GM23338 (cell line): ENCODE measurements around the gene ERC2. TPM values are rescaled to one million over a fixed set of nuclear protein-coding genes. Genes with fewer than 3 reads are reported as not detected.

Experiments
- ATAC-seq: fragments of 200-7000 bp; cut with Tn5 transposase; 3 replicates; pipeline ENCODE4 v1.9.1; 2020
- DNase-seq: peaks from one replicate; pipeline ENCODE4 v3.0.0-alpha.2; 2015; ENCODE audit warnings: low spot score
- H2AFZ ChIP-seq: fragments of 200-600 bp; sonication (generic); 2 replicates; pipeline ENCODE4 v1.8.0; 2016; ENCODE audit warnings: antibody characterized with exemption, mild to moderate bottlenecking, moderate library complexity
- H3F3A ChIP-seq: fragments of 200-600 bp; sonication (generic); replicated peaks from 2 replicates; pipeline ENCODE4 v1.8.0; 2017; ENCODE audit warnings: antibody characterized with exemption, mixed run types, low read depth
- H3K27ac ChIP-seq: fragments of 200-600 bp; sonication (generic); 2 replicates; pipeline ENCODE4 v1.6.1; 2016; ENCODE audit warnings: low read depth
- H3K27me3 ChIP-seq: fragments of 200-600 bp; sonication (generic); 2 replicates; pipeline ENCODE4 v1.8.0; 2016; ENCODE audit warnings: mild to moderate bottlenecking, mixed run types, moderate library complexity; ENCODE audit not compliant: insufficient read depth
- H3K36me3 ChIP-seq: fragments of 200-600 bp; sonication (generic); 2 replicates; pipeline ENCODE4 v1.8.0; 2016; ENCODE audit warnings: mild to moderate bottlenecking; ENCODE audit not compliant: insufficient read depth
- H3K4me1 ChIP-seq: fragments of 200-600 bp; sonication (generic); 2 replicates; pipeline ENCODE4 v1.8.0; 2016; ENCODE audit warnings: mild to moderate bottlenecking, moderate library complexity; ENCODE audit not compliant: insufficient read depth
- H3K4me2 ChIP-seq: fragments of 200-600 bp; sonication (generic); 2 replicates; pipeline ENCODE4 v1.7.1; 2017; ENCODE audit warnings: mixed run types
- H3K4me3 ChIP-seq: fragments of 200-600 bp; sonication (generic); 2 replicates; pipeline ENCODE4 v1.6.1; 2016; ENCODE audit warnings: mixed run types
- H3K79me2 ChIP-seq: fragments of 200-600 bp; sonication (generic); replicated peaks from 2 replicates; pipeline ENCODE4 v1.8.0; 2017; ENCODE audit warnings: mild to moderate bottlenecking; ENCODE audit not compliant: insufficient read depth
- H3K9me2 ChIP-seq: fragments of 200-600 bp; sonication (generic); 2 replicates; pipeline ENCODE4 v1.8.0; 2017; ENCODE audit not compliant: insufficient read depth
- H4K20me1 ChIP-seq: fragments of 200-600 bp; sonication (generic); replicated peaks from 2 replicates; pipeline ENCODE4 v1.8.0; 2017; ENCODE audit warnings: mild to moderate bottlenecking; ENCODE audit not compliant: insufficient read depth
- H3K27ac Mint-ChIP-seq: 2 replicates; pipeline ENCODE4 v1.8.0; 2020; ENCODE audit warnings: inconsistent platforms, mild to moderate bottlenecking, moderate library complexity, mixed read lengths
- H3K27me3 Mint-ChIP-seq: 3 replicates; pipeline ENCODE4 v1.8.0; 2022; ENCODE audit warnings: low read depth, mild to moderate bottlenecking, moderate library complexity, mixed read lengths, inconsistent platforms; ENCODE audit not compliant: insufficient read depth, poor library complexity
- H3K36me3 Mint-ChIP-seq: 3 replicates; pipeline ENCODE4 v1.8.0; 2021; ENCODE audit warnings: low read depth, mild to moderate bottlenecking, inconsistent platforms, moderate library complexity, mixed read lengths
- H3K4me1 Mint-ChIP-seq: 3 replicates; pipeline ENCODE4 v1.8.0; 2020; ENCODE audit warnings: mild to moderate bottlenecking, inconsistent platforms, mixed read lengths
- H3K4me3 Mint-ChIP-seq: 3 replicates; pipeline ENCODE4 v1.8.0; 2021; ENCODE audit warnings: moderate library complexity, mild to moderate bottlenecking, inconsistent platforms, mixed read lengths
- H3K9me3 Mint-ChIP-seq: 3 replicates; pipeline ENCODE4 v1.8.0; 2020; ENCODE audit warnings: moderate library complexity, mild to moderate bottlenecking, inconsistent platforms, mixed read lengths
- CREB1 ChIP-seq: fragments of 250-450 bp; sonication (Bioruptor Pico); IDR thresholded peaks from 2 replicates; pipeline ENCODE4 v1.5.0; 2020; ENCODE audit warnings: low read depth, mild to moderate bottlenecking, moderate library complexity
- EZH2 ChIP-seq: fragments of 200-600 bp; sonication (generic); IDR thresholded peaks from one replicate; pipeline ENCODE4 v1.8.0; 2017; ENCODE audit warnings: antibody characterized with exemption, mild to moderate bottlenecking, low read depth; ENCODE audit not compliant: unreplicated experiment
- EZH2phosphoT487 ChIP-seq: fragments of 200-600 bp; sonication (generic); IDR thresholded peaks from one replicate; pipeline ENCODE4 v1.8.1; 2018; ENCODE audit warnings: antibody characterized with exemption; ENCODE audit not compliant: unreplicated experiment
- JUNB ChIP-seq: IDR thresholded peaks from one replicate; pipeline ENCODE4 v1.6.1; 2016; ENCODE audit warnings: antibody characterized with exemption; ENCODE audit not compliant: unreplicated experiment
- NANOG ChIP-seq: IDR thresholded peaks from 2 replicates; pipeline ENCODE4 v1.6.1; 2016; ENCODE audit warnings: antibody characterized with exemption, borderline replicate concordance
- POLR2AphosphoS5 ChIP-seq: IDR thresholded peaks from 2 replicates; pipeline ENCODE4 v1.6.1; 2016; ENCODE audit warnings: antibody characterized with exemption, low read depth
- STAT1 ChIP-seq: IDR thresholded peaks from one replicate; pipeline ENCODE4 v1.6.1; 2016; ENCODE audit warnings: antibody characterized with exemption; ENCODE audit not compliant: unreplicated experiment
- ZNF114 ChIP-seq: fragments of 250-450 bp; sonication (Bioruptor Pico); IDR thresholded peaks from 2 replicates; pipeline ENCODE4 v1.5.0; 2020; ENCODE audit warnings: mild to moderate bottlenecking, moderate library complexity
- ZNF331 ChIP-seq: fragments of 250-450 bp; sonication (Bioruptor Pico); IDR thresholded peaks from 2 replicates; pipeline ENCODE4 v1.5.0; 2020; ENCODE audit warnings: low read depth, mild to moderate bottlenecking, moderate library complexity
- polyA plus RNA-seq: library from polyadenylated mRNA; unstranded; fragments of >200 nt; fragmentation: Nextera tagmentation; extraction: Ambion mirVana; gene quantifications from 2 replicates; pipeline ENCODE4 v1.2.1, GENCODE V29; 2016
- total RNA-seq: library from RNA; depleted of rRNA; stranded (reverse); fragments of >200 nt; shearing (Covaris generic); gene quantifications from 2 replicates; pipeline ENCODE4 v1.2.3, GENCODE V29; 2014
- TF ChIP-seq, protein P1 (sequence below): IDR thresholded peaks from one replicate; pipeline ENCODE4 v1.6.1; 2018; ENCODE audit warnings: antibody characterized with exemption; ENCODE audit not compliant: unreplicated experiment
- TF ChIP-seq, protein P2 (sequence below), 2 experiments: fragments of 200-600 bp in 1 of 2; sonication (generic) in 1 of 2; conservative IDR thresholded peaks; 2 replicates each; pipeline versions ENCODE4 v1.5.1 to v1.6.1; 2016 to 2017; ENCODE audit warnings: antibody characterized with exemption in 2 of 2, low read depth in 2 of 2, mild to moderate bottlenecking in 2 of 2, moderate library complexity in 1 of 2
- TF ChIP-seq, protein P3 (sequence below): IDR thresholded peaks from 2 replicates; pipeline ENCODE4 v1.6.1; 2016; ENCODE audit warnings: antibody characterized with exemption
- TF ChIP-seq, protein P4 (sequence below): fragments of 250-450 bp; sonication (Bioruptor Pico); IDR thresholded peaks from 2 replicates; pipeline ENCODE4 v1.5.0; 2020; ENCODE audit warnings: mild to moderate bottlenecking, moderate library complexity

Gene ERC2
- total and polyA plus RNA-seq, 2 experiments from 2014 or later = 11.8 to 13.7 TPM

DNA sequence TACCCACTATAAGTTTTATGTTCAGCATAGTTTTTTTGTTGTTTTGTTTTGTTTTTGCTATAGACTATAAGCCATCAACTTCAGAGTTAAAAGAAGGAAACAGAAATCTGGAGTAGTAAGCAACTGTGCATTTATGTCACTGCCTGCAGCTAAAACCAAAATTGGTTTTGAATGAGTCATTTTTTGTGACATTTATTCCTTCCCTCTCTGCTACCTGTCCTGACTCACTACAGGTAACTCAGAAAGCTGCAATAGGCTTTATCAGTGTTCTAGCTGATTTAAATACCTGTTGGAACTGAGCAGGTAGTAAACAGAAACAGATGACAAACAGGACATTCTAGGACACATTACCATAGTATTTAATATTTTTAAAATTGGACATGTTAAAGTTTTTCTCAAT, 587.9 kb downstream of the ERC2 start:
- no peaks in the 10 kb centered on the region for H3K27me3 ChIP-seq
- H3K36me3 ChIP-seq = no peaks in the 10 kb centered on the region
- Mint-ChIP-seq H3K27me3 (peaks cover 4% of the 10 kb centered on the region), H3K27ac (no peak overlapping the region), H3K4me1 (peaks cover 44% of the 10 kb centered on the region), H3K4me3 (no peak overlapping the region), H3K36me3 (no peaks in the 10 kb centered on the region), H3K9me3 (no peaks in the 10 kb centered on the region)
- TF ChIP-seq EZH2 (no peak), JUNB (no peak), ZNF331 (no peak), ZNF114 (CRISPR knock-in tag) (no peak), CREB1 (CRISPR knock-in tag) (no peak), EZH2phosphoT487 (no peak), NANOG (no peak), POLR2AphosphoS5 (no peak), STAT1 (no peak)
- TF ChIP-seq, protein P1, sequence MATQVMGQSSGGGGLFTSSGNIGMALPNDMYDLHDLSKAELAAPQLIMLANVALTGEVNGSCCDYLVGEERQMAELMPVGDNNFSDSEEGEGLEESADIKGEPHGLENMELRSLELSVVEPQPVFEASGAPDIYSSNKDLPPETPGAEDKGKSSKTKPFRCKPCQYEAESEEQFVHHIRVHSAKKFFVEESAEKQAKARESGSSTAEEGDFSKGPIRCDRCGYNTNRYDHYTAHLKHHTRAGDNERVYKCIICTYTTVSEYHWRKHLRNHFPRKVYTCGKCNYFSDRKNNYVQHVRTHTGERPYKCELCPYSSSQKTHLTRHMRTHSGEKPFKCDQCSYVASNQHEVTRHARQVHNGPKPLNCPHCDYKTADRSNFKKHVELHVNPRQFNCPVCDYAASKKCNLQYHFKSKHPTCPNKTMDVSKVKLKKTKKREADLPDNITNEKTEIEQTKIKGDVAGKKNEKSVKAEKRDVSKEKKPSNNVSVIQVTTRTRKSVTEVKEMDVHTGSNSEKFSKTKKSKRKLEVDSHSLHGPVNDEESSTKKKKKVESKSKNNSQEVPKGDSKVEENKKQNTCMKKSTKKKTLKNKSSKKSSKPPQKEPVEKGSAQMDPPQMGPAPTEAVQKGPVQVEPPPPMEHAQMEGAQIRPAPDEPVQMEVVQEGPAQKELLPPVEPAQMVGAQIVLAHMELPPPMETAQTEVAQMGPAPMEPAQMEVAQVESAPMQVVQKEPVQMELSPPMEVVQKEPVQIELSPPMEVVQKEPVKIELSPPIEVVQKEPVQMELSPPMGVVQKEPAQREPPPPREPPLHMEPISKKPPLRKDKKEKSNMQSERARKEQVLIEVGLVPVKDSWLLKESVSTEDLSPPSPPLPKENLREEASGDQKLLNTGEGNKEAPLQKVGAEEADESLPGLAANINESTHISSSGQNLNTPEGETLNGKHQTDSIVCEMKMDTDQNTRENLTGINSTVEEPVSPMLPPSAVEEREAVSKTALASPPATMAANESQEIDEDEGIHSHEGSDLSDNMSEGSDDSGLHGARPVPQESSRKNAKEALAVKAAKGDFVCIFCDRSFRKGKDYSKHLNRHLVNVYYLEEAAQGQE = no peak
- TF ChIP-seq, protein P2, sequence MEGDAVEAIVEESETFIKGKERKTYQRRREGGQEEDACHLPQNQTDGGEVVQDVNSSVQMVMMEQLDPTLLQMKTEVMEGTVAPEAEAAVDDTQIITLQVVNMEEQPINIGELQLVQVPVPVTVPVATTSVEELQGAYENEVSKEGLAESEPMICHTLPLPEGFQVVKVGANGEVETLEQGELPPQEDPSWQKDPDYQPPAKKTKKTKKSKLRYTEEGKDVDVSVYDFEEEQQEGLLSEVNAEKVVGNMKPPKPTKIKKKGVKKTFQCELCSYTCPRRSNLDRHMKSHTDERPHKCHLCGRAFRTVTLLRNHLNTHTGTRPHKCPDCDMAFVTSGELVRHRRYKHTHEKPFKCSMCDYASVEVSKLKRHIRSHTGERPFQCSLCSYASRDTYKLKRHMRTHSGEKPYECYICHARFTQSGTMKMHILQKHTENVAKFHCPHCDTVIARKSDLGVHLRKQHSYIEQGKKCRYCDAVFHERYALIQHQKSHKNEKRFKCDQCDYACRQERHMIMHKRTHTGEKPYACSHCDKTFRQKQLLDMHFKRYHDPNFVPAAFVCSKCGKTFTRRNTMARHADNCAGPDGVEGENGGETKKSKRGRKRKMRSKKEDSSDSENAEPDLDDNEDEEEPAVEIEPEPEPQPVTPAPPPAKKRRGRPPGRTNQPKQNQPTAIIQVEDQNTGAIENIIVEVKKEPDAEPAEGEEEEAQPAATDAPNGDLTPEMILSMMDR (conservative IDR thresholded peaks at IDR 0.05; ENCODE audit: low read depth in 2 of 2) = no peak
- TF ChIP-seq, protein P3, sequence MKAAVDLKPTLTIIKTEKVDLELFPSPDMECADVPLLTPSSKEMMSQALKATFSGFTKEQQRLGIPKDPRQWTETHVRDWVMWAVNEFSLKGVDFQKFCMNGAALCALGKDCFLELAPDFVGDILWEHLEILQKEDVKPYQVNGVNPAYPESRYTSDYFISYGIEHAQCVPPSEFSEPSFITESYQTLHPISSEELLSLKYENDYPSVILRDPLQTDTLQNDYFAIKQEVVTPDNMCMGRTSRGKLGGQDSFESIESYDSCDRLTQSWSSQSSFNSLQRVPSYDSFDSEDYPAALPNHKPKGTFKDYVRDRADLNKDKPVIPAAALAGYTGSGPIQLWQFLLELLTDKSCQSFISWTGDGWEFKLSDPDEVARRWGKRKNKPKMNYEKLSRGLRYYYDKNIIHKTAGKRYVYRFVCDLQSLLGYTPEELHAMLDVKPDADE = no peak
- TF ChIP-seq, protein P4, sequence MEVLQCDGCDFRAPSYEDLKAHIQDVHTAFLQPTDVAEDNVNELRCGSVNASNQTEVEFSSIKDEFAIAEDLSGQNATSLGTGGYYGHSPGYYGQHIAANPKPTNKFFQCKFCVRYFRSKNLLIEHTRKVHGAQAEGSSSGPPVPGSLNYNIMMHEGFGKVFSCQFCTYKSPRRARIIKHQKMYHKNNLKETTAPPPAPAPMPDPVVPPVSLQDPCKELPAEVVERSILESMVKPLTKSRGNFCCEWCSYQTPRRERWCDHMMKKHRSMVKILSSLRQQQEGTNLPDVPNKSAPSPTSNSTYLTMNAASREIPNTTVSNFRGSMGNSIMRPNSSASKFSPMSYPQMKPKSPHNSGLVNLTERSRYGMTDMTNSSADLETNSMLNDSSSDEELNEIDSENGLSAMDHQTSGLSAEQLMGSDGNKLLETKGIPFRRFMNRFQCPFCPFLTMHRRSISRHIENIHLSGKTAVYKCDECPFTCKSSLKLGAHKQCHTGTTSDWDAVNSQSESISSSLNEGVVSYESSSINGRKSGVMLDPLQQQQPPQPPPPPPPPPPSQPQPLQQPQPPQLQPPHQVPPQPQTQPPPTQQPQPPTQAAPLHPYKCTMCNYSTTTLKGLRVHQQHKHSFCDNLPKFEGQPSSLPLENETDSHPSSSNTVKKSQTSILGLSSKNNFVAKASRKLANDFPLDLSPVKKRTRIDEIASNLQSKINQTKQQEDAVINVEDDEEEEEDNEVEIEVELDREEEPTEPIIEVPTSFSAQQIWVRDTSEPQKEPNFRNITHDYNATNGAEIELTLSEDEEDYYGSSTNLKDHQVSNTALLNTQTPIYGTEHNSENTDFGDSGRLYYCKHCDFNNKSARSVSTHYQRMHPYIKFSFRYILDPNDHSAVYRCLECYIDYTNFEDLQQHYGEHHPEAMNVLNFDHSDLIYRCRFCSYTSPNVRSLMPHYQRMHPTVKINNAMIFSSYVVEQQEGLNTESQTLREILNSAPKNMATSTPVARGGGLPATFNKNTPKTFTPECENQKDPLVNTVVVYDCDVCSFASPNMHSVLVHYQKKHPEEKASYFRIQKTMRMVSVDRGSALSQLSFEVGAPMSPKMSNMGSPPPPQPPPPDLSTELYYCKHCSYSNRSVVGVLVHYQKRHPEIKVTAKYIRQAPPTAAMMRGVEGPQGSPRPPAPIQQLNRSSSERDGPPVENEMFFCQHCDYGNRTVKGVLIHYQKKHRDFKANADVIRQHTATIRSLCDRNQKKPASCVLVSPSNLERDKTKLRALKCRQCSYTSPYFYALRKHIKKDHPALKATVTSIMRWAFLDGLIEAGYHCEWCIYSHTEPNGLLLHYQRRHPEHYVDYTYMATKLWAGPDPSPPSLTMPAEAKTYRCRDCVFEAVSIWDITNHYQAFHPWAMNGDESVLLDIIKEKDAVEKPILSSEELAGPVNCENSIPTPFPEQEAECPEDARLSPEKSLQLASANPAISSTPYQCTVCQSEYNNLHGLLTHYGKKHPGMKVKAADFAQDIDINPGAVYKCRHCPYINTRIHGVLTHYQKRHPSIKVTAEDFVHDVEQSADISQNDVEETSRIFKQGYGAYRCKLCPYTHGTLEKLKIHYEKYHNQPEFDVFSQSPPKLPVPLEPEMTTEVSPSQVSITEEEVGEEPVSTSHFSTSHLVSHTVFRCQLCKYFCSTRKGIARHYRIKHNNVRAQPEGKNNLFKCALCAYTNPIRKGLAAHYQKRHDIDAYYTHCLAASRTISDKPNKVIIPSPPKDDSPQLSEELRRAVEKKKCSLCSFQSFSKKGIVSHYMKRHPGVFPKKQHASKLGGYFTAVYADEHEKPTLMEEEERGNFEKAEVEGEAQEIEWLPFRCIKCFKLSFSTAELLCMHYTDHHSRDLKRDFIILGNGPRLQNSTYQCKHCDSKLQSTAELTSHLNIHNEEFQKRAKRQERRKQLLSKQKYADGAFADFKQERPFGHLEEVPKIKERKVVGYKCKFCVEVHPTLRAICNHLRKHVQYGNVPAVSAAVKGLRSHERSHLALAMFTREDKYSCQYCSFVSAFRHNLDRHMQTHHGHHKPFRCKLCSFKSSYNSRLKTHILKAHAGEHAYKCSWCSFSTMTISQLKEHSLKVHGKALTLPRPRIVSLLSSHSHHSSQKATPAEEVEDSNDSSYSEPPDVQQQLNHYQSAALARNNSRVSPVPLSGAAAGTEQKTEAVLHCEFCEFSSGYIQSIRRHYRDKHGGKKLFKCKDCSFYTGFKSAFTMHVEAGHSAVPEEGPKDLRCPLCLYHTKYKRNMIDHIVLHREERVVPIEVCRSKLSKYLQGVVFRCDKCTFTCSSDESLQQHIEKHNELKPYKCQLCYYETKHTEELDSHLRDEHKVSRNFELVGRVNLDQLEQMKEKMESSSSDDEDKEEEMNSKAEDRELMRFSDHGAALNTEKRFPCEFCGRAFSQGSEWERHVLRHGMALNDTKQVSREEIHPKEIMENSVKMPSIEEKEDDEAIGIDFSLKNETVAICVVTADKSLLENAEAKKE (CRISPR knock-in tag) = no peak
- no peaks in the 10 kb centered on the region for H4K20me1 ChIP-seq
- no peak overlapping the region for H2AFZ ChIP-seq
- no peak overlapping the region for H3K4me2 ChIP-seq
- no peak overlapping the region for H3K4me3 ChIP-seq
- no peak for DNase-seq
- no peaks in the 10 kb centered on the region for H3K9me2 ChIP-seq
- H3K4me1 ChIP-seq = peaks cover 28% of the 10 kb centered on the region
- no peaks in the 10 kb centered on the region for H3K79me2 ChIP-seq
- no peaks in the 10 kb centered on the region for H3F3A ChIP-seq
- no peak overlapping the region for H3K27ac ChIP-seq
- ATAC-seq = no peak
